Stimulated activated CD4-positive, alpha-beta T cell treated with anti-CD3 and anti-CD28 coated beads, Interleukin-4, amount 100 ng/mL, for 1 hour (primary cell): ENCODE data around the gene NUMB.

ENCODE experiments used
- DNase-seq: peaks from one replicate; pipeline ENCODE4 v3.0.0-alpha.2; 2020

The NUMB gene

DNA sequence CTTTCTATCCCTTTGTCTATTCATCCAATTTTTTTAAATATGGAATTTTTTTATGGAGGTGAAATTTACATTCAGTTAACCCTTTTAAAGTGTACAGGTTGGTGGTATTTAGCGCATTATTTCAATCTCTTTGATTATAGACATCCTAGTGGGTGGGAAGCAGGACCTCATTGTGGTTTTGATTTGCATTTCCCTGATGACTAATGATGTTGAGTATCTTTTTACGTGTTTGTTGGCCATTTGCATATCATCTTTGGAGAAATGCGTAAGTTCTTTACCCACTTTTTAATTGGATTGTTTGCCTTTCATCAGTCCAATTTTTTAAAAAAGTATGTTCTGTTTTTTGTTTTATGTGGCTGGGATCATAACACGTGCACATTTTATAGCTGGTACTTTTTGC, 200.3 kb downstream of the NUMB start:
- DNase-seq = no peak

DNA sequence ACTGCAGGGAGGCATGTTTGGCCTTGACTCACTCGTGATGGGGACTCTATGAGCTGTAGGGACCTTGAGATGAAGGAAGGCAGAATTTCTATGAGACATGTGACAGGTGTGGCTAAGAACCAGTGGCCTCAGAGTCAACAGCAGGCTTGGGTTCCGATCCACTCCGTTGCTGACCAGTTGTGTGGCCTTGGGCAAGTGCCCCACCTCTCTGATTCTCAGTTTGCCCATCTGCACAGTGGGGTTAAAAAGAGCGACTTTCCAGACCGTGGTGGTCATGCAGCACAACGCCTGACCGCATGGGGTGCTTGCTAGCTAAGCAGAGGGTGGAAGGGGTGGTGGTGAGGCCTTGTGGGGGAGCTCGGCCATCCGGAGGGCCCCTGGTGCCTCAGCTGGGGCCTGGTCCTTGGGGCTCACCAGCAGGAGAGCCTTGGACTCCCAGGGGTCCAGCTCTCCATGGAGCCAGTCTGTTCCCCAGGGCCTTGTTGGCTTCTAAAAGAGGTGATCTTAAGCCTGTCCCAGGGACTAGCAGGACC, 202.6 kb downstream of the NUMB start:
- DNase-seq = no peak

DNA sequence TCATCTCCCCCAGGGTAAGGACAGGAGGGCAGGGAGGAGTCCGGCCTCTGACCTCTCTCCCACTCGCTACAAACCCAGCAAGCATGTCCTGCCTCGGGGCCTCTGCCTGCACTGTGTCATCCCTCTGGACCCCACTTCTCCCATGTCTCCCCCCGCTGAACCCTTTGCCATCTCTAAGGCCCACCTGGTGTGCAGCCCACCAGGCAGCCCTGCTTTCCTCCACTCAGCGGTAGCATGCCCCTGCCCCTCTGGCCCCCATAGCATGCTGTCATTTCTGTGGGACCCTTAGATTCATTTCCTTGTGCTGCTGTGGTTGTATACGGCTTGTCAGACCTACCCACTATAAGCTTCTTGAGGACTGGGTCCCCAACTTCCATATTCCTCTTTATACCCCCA, 203.3 kb downstream of the NUMB start:
- no peak for DNase-seq

DNA sequence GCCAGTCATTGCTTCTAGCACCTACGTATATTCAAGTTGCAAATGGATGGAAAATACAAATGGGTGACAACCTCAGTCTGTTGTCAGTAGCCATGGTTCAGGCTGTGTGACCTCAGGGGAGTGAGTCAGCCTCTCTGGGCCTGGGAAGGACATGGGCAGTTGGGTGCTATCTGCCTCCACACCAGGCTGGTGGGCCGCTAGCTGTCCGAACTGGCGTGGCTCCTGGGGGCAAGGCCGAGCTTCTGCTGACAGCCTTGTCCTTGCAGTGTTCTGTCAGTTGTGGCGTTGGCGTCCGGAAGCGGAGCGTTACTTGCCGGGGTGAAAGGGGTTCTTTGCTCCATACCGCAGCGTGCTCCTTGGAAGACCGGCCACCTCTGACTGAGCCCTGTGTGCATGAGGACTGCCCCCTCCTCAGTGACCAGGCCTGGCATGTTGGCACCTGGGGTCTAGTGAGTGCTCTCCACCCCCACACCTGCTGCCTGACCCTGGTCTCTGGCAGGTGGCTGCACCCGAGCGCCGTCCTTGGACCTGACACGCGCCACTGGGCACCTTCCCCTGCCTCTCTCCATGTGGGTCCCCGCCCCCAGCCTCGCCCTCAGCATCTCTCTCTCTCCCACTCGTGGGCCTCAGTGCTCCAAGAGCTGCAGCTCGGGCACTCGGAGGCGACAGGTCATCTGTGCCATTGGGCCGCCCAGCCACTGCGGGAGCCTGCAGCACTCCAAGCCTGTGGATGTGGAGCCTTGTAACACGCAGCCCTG, 203.9 kb downstream of the NUMB start:
- no peak for DNase-seq

DNA sequence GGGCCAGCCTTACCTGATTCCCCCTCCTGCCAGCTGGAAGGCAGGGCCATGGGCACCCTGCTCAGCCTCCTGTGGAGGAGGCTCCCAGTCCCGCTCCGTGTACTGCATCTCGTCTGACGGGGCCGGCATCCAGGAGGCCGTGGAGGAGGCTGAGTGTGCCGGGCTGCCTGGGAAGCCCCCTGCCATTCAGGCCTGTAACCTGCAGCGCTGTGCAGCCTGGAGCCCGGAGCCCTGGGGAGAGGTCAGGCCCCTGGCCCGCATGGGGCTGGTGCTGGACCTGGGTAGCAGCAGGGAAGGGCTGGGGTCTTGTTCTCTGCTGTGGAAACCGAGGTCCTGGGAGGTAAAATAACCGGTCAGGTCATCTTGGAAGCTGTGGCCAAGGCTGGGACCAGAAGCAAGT, 204.6 kb downstream of the NUMB start:
- no peak for DNase-seq

DNA sequence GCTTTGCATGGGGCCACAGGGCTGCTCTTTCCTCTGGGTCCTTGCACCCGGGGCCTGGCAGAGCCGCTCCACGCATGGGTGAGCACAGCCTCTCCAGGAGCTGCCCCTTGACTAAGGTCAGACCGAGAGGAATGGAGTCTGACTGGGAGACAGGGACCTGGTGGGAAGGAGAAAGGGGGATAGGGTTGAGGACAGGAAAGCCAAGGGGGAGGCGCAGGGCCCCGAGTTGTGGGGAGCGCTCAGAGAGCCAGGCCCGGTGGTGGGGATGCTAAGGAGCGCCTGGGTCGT, 205.1 kb downstream of the NUMB start:
- no peak for DNase-seq

DNA sequence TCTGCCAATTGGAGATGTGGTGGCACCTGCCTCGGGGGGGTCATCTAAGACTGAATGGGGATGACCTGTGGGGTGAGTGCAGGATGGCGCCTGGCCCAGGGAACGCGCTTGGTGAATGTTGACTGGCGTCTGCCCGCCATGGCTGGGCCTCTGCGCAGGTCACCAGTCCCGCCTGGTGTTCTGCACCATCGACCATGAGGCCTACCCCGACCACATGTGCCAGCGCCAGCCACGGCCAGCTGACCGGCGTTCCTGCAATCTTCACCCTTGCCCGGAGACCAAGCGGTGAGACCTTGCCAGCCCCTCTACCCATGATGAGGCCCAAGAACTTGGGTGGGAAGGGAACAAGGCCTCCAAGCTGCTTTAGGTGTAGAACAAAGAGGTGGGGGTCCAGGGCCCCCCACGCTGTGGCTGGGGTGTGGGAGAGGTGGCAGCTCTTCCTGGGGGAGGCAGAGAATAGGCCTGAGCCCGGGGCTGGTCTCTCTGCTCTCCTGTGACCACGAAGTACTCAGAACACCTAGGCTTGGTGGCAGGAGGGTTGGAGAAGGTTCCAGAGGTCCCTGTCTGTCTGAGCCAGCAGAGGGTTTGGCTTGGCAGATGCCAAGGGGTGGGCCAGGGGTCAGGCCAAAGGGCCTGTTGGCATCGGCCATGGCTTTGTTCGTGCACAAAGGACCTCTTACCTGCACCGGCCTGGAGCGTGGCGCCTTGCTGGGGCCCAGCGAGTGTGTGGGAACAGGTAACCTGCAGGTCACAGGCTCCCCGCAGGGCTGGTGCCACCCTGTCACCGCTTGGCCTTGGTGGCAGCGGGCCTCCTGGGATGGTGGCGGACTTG, 205.6 kb downstream of the NUMB start:
- DNase-seq = no peak

DNA sequence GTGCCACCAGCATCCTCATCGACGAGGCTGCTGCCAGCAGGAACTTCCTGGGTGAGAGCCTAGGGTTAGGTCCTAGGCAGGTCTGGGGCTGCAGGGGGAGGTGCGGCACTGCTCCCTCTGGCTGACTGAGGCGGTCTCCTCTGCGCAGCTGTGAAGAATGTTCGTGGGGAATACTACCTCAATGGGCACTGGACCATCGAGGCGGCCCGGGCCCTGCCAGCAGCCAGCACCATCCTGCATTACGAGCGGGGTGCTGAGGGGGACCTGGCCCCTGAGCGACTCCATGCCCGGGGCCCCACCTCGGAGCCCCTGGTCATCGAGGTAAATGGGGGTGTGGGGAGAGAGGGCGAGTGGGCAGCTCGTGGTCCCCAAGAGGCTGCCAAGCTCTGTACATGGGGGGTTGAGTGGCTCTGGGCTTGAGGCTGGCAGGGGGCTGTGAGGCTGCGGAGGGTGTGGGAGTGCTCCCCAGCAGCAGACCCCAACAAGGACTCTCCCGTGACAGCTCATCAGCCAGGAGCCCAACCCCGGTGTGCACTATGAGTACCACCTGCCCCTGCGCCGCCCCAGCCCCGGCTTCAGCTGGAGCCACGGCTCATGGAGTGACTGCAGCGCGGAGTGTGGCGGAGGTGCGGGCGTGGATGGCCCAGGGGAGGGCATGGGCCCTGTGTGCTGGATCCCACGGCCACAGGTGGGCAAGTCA, 206.7 kb downstream of the NUMB start:
- no peak for DNase-seq

DNA sequence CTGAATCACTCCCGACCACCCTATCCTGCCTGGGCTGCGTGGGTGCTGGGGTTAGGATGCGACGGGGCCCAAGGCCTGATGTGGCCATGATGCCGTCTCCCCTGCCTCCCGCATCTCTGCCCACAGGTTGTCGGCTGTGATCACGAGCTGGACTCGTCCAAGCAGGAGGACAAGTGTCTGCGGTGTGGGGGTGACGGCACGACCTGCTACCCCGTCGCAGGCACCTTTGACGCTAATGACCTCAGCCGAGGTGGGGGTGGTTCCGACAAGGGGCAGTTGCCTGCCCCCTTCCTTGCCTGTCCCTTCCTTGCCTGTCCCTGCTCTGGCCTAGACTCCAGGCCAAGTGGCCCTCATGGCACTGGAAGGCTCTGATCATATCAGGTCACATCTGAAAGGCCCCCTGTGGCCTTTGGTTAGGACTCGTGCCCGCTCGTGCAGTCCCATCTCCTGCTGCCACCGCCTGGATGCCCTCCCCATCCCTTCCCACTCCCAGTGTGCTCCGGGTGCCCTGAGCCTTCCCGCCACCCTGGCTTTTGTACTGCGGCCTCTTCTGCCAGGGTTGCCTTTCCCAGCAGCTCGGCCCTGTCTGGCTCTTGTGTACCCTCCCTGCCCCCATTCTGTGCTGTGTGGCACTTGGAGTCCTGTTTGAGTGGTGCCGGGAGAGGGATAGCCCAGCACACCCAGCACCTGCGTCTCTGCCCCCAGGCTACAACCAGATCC, 207.4 kb downstream of the NUMB start:
- no peak for DNase-seq

DNA sequence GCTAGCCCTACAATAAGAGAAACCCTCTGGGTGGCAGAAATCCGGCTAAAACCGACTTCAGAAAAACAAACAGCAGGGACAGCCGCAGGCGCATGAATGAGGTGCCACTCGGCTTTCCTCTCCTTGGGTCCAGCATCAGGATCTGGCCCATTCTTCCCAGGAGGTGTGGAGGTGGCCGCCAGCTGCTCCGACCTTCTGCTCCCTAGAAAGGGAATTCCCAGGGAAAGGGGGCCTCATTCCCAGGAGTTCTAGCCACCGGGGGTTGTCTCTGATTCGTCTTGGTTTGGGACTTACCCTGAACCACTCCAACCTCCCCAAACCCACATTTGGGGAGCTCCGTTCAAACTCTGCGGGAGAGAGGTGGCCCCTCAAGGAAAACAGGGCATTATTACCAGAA, 208.0 kb downstream of the NUMB start:
- no peak for DNase-seq

DNA sequence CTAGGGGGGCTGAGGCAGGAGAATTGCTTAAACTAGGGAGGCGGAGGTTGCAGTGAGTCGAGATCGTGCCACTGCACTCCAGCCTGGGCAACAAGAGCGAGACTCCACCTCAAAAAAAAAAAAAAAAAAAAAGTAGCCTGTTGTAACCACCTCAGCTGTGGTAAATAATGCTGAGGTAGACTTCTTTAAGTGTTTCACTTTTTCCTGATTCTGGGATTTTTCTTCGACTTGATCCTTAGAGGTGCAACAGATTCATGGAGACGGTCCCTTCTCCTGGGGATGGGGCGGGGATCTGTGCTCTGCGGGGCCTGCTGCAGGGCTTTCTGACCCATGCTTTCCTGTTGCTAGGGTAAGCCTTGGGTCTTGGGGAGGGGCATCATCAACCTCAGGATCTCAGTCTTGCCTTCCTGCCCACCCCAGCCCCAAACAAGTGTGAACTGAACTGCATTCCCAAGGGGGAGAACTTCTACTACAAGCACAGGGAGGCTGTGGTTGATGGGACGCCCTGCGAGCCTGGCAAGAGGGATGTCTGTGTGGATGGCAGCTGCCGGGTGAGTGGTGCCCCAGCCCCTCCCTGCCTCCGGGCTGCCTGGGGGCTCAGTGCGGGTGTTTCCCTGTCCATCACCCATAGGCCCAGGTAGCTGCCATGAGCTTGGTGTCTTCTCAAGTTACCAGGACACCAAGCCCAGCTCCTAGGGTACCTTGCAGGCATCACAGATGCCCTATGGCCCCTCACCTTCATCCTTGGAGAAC, 208.6 kb downstream of the NUMB start:
- DNase-seq = no peak

DNA sequence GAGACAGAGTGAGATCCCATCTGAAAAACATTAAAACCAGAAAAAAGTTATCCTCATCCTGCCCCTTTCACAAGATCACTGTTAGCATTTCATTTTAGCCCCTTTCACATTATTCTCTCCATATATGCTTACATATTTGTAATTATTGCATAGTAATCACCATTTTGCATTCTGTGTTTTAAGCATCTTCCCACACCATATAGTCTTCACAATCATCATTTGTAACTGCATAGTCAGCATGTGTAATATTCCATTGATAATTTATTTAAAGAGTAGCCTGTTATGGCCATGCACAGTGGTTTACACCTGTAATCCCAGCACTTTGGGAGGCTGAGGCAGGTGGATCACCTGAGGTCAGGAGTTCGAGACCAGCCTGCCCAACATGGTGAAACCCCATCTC, 209.2 kb downstream of the NUMB start:
- DNase-seq = no peak

DNA sequence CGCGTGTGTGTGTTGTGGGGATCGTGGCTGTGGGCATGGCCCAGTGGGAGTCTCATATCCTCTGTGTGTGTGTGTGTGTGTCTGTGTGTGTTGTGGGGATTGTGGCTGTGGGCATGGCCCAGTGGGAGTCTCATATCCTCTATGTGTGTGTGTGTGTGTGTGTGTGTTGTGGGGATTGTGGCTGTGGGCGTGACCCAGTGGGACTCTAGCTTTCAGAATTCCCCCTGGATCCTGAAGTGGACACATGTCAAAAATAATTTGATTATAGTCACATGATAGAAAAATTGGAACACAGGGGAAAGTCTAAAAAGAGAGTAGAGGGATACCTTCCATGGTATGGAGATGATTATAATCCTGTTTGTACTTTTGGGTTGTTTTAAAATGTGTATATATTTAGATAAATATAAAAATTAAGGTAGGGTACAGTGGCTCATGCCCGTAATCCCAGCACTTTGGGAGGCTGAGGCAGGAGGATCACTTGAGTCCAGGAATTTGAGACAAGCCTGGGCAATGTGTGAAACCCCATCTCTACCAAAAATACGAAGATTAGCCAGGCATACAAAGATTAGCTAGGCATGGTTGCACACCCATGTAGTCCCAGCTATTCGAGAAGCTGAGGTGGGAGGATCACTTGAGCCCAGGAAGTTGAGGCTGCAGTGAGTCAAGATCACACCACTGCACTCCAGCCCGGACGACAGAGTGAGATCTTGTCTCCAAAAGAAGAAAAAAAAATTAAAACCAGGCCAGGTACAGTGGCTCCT, 210.1 kb downstream of the NUMB start:
- DNase-seq = no peak

DNA sequence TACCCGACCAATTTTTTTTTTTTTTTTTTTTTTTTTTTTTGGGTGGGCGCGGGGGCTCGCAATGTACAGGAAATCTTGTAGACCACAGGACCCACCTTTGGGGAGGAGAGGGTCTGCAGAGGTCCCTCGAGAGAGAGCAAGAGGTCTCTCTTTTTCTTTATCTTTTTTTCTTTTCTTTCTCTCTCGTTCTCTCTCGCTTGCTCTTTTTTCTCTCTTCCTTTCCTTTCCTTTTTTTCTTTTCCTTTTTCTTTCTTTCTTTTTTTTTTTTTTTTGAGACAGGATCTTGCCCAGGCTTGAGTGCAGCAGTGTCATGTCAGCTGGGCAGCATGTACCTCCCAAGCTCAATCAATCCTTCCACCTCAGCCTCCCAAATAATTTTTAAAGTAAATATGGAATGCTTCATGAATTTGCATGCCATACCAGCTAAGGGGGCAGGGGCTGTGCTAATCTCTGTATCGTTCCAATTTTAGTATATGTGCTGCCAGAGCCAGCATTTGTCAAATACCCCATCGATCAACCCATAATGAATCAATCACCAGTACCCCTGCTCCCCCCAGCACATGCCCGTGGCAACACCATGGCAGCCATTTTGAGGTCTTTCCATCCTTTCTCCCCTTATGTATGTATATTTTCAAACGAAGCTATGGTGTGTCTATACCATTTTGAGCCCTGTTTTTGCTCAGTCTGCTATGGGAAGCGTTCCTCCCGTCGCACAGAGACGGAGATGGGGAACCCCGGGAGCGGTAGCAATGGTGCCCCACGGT, 211.8 kb downstream of the NUMB start:
- DNase-seq = no peak

DNA sequence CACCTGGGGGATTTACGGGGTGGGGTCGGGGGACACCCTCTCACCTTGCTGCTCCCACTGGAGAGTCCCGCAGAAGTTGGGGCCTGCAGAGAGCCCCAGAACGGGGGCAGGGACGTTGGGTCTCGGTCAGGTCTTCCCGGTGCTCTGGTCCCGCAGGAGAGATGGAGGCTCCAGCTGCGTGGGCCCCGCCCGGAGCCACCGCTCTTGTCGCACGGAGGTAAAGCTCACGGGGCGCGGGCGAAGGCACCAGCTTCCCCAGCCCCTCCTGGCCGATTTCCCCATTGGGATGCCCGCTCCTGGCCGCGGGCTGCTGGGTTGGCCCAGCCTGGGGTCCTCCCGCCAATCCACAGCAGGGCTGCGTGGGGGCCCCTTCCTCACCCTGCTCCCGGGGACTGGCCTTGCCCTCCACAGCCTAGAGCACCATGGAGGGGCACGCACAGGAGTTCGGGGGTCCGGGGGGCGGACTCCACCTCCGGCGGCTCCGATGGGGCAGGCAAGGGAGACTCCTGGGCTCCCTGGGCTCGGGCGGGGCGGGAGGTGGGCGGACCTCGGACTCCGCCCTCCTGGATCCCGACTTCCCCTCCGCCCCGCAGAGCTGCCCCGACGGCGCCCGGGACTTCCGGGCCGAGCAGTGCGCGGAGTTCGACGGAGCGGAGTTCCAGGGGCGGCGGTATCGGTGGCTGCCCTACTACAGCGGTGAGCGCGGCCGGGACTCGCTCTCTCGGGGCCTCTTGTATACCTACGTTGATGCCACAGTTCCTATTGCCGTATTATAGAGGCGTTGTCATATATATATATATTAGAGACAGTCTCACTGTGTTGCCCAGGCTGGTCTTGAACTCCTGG, 212.6 kb downstream of the NUMB start:
- DNase-seq = peak; percentile 46

DNA sequence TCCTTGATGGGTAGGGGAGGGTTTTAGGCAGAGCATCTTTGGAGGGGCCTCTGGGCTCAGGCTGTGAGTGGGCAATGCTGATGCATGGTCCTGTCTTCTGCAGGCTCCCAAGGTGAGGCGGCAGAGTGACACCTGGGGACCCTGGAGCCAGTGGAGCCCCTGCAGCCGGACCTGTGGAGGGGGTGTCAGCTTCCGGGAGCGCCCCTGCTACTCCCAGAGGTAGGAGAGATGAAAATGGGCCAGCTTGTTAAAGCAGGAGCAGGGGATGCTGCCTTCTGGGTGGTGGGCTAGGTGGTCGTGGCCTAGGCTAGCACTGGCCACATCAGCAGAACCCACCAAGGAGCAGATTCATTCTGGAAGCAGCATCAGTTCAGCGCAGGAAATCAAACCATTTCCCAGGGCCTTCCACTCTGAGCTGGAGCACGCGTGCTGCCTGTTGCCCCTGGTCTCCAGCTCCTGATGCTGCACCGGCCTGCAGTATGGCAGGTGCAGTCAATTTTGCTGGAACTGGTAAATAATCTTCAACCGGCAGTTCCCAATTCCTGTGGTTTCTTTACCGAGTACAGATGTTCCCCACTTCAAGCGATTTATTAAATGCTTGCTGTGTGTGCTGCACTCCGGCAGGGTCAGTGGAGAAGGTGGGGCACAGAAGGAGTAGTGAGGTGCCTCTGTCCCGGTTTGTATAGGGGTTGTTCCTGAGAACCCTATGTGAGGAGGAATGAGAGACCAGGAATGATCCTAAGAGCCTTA, 213.6 kb downstream of the NUMB start:
- no peak for DNase-seq

DNA sequence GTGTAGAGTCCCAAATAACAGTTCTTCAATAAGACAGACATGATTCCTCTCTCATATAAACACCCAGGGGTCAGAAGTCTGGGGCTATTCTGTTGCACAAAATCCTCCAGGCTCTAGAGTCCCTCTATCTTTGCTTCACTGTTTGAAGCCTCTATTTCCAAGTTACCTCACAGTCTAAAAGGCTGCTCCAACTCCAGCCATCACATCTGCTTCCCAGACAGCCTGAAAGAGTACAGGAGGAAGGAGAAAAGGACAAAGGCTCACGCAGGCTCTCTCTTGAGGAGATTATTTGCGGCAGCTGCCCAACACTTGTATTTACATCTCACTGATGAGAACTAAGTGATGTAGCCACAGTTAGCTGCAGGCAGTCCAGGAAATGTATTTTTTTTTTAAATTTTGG, 214.6 kb downstream of the NUMB start:
- no peak for DNase-seq

DNA sequence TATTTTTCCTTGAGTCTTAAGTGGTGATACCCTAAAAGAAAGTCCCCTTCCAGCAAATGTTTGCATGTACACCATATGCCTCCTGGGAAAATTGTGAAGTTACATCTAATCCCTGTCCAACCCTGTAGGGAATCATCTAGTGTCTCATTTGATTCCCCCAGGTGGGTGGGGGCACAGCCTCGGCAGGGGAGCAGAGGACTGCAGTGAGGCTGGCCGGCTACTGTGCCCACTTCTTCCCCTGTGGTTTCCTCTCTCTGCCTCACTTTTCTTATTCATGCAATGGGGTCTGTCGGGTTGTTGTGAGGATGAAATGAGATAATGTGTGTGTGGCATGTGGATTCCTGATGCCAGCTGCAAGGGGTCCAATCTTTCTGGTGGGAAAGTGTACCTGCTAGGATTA, 215.0 kb downstream of the NUMB start:
- DNase-seq = no peak

DNA sequence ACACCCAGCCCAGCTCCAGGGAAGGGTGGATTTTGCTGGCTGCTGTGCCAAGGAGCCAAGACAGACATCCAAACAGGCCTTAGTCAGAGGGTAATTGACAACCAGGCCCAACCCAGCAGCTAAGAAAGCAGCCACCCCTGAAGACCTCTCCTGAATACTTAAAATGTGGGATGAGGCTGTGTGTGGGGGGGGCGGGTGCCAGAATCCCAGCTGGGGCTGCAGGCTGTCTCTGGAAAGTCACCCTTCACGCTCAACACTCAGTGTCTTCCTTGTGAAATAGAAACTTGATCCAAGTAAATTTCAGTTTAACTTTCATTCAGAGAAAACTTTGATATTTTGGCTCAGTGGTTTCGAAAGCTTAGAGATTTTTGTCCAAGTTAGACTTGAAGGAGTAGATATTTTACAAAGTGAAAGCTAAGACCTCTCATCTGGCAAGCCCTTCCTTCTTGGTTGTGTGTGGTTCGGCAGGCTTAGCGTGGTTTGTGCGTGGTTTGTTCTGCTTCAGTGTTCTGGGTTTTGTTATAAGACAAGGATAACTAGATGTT, 215.9 kb downstream of the NUMB start:
- DNase-seq = no peak
